Natural killer cell treated with Interleukin-12 subunit alpha and Interleukin-12 subunit beta and Interleukin-15 and Interleukin-18, amount 100 ng/mL, for 72 hours (primary cell): ENCODE data around the gene BRPF1. TPM values are rescaled to one million over a fixed set of nuclear protein-coding genes. Genes with fewer than 3 reads are reported as not detected.

Experiments
- ATAC-seq, 2 donors: fragments of 150-1000 bp; cut with Tn5 transposase in 1 of 2; sonication (Bioruptor Pico), chemical (Tn5 transposase) in 1 of 2; 2 replicates each; pipeline ENCODE4 v1.10.0; 2021
- DNase-seq: peaks from one replicate; pipeline ENCODE4 v3.0.0; 2022; ENCODE audit warnings: low spot score
- H3K27ac Mint-ChIP-seq, 2 donors: 1 replicate in 1 of 2; 2 replicates in 1 of 2; pipeline ENCODE4 v1.8.0; 2022; ENCODE audit warnings: mixed read lengths in 2 of 2, mild to moderate bottlenecking in 1 of 2, moderate library complexity in 1 of 2
- H3K27me3 Mint-ChIP-seq, 2 donors: 1 replicate in 1 of 2; 2 replicates in 1 of 2; pipeline ENCODE4 v1.8.0; 2022; ENCODE audit warnings: mixed read lengths in 2 of 2
- H3K36me3 Mint-ChIP-seq: one replicate; pipeline ENCODE4 v1.8.0; 2022; ENCODE audit warnings: mixed read lengths
- H3K4me1 Mint-ChIP-seq, 2 donors: 1 replicate in 1 of 2; 2 replicates in 1 of 2; pipeline ENCODE4 v1.8.0; 2022; ENCODE audit warnings: low read depth in 2 of 2, mixed read lengths in 2 of 2, mild to moderate bottlenecking in 1 of 2
- H3K4me3 Mint-ChIP-seq: one replicate; pipeline ENCODE4 v1.8.0; 2022; ENCODE audit warnings: mixed read lengths
- H3K9me3 Mint-ChIP-seq: 2 replicates; pipeline ENCODE4 v1.8.0; 2022; ENCODE audit warnings: mixed read lengths
- total RNA-seq, 2 donors: library from RNA; stranded (reverse); gene quantifications; one replicate each; pipeline ENCODE4 v1.2.3, GENCODE V29; 2022

The BRPF1 gene
- total RNA-seq, 2 donors from 2014 or later: 51.9 to 62.3 TPM

DNA sequence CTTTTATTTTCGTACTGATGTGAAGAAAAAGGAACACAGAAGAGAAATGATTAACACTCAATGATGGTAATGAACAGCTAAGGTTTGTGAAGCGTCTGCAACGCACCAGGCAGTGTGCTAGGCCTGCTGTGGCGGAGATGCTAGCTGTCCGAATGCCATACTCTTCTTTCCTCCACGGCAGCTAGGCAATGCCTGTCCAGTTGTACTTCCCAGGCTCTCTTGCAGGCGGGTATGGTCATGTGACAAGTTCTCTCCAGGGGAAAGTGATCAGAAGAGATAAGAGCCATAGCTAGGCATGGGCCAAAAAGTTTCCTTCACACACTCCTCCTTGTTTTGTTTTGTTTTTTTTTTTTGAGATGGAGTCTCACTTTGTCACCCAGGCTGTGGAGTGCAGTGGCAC, 54.1 kb downstream of the BRPF1 start:
- no peaks in the 10 kb centered on the region for H3K9me3 Mint-ChIP-seq

DNA sequence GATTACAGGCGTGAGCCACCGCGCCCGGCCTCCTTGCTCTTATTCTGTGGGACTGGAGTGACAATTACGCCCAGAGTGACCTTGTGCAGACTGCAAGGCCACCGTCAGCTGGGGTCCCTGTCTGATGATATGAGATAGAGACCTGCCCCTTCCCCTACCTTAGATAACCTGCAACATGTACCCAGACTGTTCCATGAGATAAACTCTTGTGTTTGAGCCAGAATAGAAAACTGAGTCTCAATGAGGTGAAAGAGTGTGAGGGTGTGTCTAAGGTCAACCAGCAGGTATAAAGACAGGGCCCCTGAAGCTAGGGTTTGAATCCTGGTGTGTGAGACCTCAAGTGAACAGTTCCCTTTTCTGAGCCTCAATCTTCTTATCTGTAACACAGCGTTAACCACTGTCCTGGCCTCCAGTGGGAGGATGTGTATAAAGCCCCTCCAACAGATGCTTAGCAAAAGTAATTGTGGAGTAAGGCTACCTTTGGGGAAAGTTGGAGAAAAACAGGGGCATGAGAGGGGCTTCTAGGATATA, 54.7 kb downstream of the BRPF1 start:
- peaks cover 36 to 43% of the 10 kb centered on the region in 2 donors for H3K4me1 Mint-ChIP-seq
- no peak overlapping the region for H3K27ac Mint-ChIP-seq
- peaks cover 37% of the 10 kb centered on the region for H3K36me3 Mint-ChIP-seq
- DNase-seq (no peak), ATAC-seq (no peak)
- H3K27me3 Mint-ChIP-seq: no peaks in the 10 kb centered on the region
- no peaks in the 10 kb centered on the region for H3K9me3 Mint-ChIP-seq
- no peak overlapping the region for H3K4me3 Mint-ChIP-seq

More for the DNA sequence above, 54.1 kb downstream of the BRPF1 start:
- DNase-seq: no peak
- H3K4me3 Mint-ChIP-seq: no peak overlapping the region
- no peak overlapping the region for H3K27ac Mint-ChIP-seq
- no peaks in the 10 kb centered on the region for H3K27me3 Mint-ChIP-seq
- peaks cover 36 to 44% of the 10 kb centered on the region in 2 donors for H3K4me1 Mint-ChIP-seq
- H3K36me3 Mint-ChIP-seq: peaks cover 37% of the 10 kb centered on the region
- ATAC-seq: no peak

DNA sequence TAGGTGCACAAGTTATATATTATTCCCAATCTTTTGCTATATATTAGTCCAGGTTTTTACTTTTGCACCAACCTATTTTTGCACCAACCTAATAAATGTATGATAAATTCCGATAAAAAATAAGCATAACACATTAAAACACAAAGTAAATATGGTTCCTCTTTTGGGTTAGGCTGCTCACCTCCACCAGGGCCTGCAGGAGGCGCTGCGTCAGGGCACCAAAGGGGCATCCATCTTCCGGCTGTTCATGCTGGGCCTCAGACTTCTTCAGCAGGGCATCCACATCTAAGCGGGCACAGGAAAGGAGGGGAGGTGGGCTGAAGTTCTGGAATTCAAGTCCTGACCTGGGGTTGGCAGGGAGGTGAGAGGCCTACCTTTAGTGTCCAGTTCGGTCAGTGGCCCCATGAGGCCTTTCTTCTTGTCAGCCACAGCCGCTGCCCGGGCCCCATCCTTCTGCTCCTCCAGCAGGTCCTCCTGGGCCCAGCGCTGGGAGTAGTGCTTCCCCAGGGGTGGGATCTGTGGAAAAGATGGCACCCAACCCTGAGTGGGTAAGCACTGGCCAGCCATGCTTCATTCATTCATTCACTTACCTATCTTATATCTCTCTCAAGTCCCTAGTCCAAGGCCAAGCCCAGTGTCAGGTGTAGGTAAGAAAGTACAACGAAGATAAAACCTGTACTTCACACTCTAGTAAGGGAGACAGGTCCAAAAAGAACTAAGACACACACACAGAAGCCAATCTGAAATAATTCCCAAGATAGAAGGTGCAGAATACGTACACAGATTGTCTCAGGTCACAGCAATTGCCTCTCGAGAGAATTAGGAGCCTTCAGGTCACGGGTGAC, 55.5 kb downstream of the BRPF1 start:
- Mint-ChIP-seq H3K36me3 (peaks cover 36% of the 10 kb centered on the region), H3K27me3 (no peaks in the 10 kb centered on the region), H3K4me3 (no peak overlapping the region), H3K4me1 (peaks cover 37 to 46% of the 10 kb centered on the region in 2 donors), H3K27ac (peak overlapping the region; percentile 9 to 21), H3K9me3 (no peaks in the 10 kb centered on the region)
- DNase-seq (no peak), ATAC-seq (no peak)

DNA sequence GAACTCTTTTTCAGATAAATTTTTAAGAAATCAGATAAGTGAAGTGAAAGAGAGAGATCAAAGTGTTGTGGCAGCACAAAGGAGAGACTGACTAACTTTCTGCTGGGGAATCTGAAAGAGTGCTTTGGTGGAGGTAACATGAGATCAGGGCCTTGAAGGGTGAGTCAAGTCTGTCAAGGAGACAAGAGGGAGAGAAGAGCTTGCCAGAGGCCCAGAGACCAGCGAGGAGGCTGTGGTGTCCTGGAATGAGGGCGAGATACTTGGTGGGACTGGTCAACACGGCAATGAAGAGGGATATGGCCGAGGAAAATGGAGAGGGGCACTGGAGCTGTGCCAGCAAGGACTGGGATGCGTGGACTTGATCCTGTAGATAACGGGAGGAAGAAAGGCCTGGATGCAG, 56.2 kb downstream of the BRPF1 start:
- Mint-ChIP-seq H3K9me3 (no peaks in the 10 kb centered on the region), H3K4me3 (no peak overlapping the region), H3K36me3 (peaks cover 29% of the 10 kb centered on the region), H3K27me3 (no peaks in the 10 kb centered on the region), H3K27ac (peak overlapping the region; percentile 9 to 21), H3K4me1 (peaks cover 31 to 40% of the 10 kb centered on the region in 2 donors)
- ATAC-seq (no peak), DNase-seq (no peak)

DNA sequence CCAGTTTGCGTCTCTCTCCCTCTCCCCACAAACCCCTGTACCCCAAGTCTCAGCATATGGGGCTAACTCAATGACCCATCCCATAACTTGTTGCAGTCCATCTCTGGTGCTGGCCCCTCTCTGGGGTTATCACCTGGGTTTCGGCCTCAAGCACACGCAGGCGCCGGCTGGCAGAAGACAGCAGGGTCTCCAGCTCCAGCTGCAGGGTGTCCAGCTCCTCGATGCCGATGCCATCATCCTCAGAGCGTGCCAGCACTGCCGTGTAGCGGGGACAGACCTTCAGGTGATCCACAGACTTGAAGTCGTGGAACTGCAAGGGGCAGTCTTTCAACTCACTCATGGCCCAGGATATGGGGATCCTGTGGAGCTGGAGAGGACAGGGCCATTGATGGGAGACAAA, 59.6 kb downstream of the BRPF1 start:
- DNase-seq (no peak), ATAC-seq (no peak)
- Mint-ChIP-seq H3K4me3 (peak overlapping the region; percentile 99), H3K4me1 (peaks cover 49 to 51% of the 10 kb centered on the region in 2 donors), H3K9me3 (no peaks in the 10 kb centered on the region), H3K27ac (peak overlapping the region; percentile 99), H3K27me3 (no peaks in the 10 kb centered on the region), H3K36me3 (peaks cover 37% of the 10 kb centered on the region)

DNA sequence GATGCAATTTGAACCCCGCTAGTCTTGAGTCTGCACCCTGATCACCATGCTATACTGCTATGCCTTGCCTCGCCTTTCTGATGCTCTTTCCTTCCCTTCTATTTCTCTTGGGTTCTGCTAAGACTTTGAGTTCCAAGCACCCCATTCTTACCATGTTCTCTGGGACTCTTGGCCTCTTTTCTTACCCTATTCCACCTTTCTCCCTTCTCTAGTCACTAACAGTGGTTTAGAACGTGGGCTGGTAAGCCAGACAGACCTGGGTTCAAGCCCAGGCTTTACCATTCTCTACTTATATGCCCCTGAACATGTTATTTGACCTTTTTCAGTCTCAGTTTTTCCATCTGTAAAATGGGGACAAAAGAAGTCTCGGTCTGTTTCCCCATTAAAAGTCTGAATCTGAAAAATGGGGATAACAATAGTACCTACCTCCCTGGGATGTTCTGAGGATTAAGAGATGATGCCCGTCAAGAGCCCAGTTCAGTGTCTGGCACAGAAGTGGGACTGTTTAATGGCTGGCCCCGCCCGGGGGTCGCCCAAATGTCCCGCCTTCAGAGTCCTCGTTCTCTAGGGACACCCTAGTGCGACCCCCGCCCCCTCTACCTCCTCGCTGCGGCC, 60.4 kb downstream of the BRPF1 start:
- DNase-seq: peak; percentile 26
- ATAC-seq: no peak
- Mint-ChIP-seq H3K27ac (peak overlapping the region; percentile 99), H3K4me3 (peak overlapping the region; percentile 99), H3K4me1 (peaks cover 51% of the 10 kb centered on the region in 2 donors), H3K9me3 (no peaks in the 10 kb centered on the region), H3K36me3 (peaks cover 37% of the 10 kb centered on the region), H3K27me3 (no peaks in the 10 kb centered on the region)

DNA sequence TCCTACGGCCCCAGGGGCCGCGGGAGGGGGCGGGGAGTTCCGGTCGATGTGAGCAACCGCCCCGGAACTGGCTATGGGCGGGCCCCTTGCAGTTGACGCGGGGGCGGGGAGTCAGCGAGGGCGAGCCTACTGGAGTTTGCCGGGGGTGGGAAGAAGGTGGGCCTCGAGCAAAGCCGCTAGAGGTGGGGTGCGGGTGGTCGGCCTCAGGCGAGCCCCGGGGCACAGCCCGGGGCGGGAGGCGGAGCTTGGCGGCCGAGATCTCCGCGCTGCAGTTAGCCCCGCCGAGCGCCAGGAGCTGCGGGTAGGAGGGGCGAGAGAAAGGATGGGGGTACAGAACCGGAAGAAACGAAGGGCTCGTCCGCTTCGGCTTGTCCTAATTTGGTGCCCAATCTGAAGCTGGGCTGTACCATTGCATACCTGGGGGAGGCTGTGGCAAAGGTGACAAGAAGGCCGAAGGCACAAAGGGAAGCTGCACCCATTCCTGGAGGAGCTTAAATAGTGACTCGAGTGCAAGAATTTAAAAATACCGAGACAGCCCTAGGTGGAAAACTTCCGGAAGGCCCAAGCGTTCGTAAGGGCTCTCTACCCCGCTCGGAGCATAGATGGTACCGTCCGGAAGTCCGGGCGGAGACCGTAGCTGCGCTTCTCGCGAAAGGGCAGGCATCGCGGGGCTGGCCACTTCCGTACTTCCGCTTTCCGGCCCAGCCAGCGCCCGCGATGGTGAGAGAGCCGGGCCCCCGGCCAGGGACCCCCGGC, 61.0 kb downstream of the BRPF1 start, which contains the start of the genes ARPC4 and TADA3:
Gene ARPC4 (plus strand): TSS at position 678 of the 756 bp plus-strand sequence. CDS start 40 bp downstream, at position 718.
Gene TADA3 (minus strand): TSS at position 69 of the 756 bp plus-strand sequence. CDS start 1,007 bp downstream, outside the sequence.
- Mint-ChIP-seq H3K9me3 (no peaks in the 10 kb centered on the region), H3K27ac (peak within 1 kb of the TSS; percentile 99), H3K4me3 (peak within 1 kb of the TSS; percentile 99), H3K36me3 (peaks cover 34% of the 10 kb centered on the region), H3K27me3 (no peaks in the 10 kb centered on the region), H3K4me1 (peaks cover 55 to 56% of the 10 kb centered on the region in 2 donors)
- ATAC-seq: peak; percentile 91 to 94
- peak; percentile 97 for DNase-seq

DNA sequence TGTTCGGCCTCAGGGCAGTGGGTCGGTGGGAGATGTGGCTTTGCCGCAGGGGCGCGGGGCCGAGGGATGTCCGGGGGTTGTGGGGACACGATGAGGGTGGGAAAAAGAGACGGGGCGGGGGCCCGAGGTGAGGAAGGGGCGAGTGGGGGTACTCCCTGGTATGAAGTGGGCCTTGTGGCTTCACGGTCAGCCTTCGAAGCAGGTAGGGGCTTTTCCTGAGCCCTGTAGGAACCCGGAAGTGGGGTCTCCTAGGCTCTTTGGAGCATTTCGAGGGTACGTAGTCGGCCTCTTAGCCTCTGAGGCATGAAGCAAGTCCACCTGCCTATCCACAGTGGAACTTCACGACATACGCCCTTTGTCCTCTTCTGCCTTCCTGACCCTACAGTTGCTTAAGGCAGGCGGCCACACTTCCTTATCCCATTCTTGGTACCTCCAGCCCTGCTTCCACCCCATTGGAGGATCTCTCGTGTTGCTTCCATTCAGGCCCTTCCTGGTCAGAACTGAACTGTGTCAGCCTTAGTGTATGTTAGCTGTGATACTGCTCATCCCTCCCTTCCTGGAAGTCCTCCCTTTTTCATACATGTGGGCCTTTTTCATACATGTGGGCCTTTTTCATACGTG, 61.7 kb downstream of the BRPF1 start:
- peak overlapping the region; percentile 99 for H3K27ac Mint-ChIP-seq
- H3K9me3 Mint-ChIP-seq: no peaks in the 10 kb centered on the region
- peak in 1 of 2 donors; percentile 36 for ATAC-seq
- peaks cover 55 to 57% of the 10 kb centered on the region in 2 donors for H3K4me1 Mint-ChIP-seq
- H3K36me3 Mint-ChIP-seq: peaks cover 33% of the 10 kb centered on the region
- H3K27me3 Mint-ChIP-seq: no peaks in the 10 kb centered on the region
- DNase-seq: no peak
- peak overlapping the region; percentile 99 for H3K4me3 Mint-ChIP-seq

DNA sequence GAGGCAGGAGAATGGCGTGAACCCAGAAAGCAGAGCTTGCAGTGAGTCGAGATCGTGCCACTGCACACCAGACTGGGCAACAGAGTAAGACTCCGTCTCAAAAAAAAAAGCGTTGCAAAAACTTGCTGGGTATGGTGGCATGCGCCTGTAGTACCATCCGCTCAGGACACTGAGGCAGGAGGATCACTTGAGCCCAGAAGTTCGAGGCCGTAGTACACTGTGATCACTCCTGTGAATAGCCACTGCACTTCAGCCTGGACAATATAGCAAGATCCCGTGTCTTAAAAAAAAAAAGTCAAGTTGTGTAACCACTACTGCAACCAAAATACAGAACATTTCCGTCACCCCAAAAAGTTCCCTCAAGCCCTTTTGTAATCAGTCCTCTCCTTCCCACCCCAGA, 62.9 kb downstream of the BRPF1 start:
- Mint-ChIP-seq H3K4me3 (peak overlapping the region; percentile 99), H3K27ac (peak overlapping the region; percentile 99), H3K27me3 (no peaks in the 10 kb centered on the region), H3K4me1 (peaks cover 51 to 58% of the 10 kb centered on the region in 2 donors), H3K36me3 (peaks cover 34% of the 10 kb centered on the region), H3K9me3 (no peaks in the 10 kb centered on the region)
- ATAC-seq (no peak), DNase-seq (peak; percentile 26)

DNA sequence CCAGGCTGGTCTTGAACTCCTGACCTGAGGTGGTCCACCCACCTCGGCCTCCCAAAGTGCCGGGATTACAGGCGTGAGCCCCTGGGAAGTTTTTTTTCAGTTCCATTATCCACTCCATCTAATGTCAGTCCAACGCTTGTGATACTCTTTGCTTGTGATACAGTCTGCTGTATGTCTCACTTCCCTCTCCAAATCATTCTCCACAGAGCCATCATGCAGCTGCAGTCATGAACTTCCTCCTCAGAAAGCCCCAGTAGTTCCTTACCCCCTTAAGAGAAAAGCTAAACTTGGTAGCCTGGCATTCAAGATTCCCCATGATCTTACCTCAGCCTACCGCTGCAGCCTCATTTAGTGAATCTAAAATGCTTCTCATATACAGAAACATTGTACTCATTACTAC, 63.7 kb downstream of the BRPF1 start:
- DNase-seq (peak; percentile 31), ATAC-seq (no peak)
- H3K27ac Mint-ChIP-seq: peak overlapping the region; percentile 99
- no peaks in the 10 kb centered on the region for H3K27me3 Mint-ChIP-seq
- peaks cover 30% of the 10 kb centered on the region for H3K36me3 Mint-ChIP-seq
- peak overlapping the region; percentile 87 for H3K4me3 Mint-ChIP-seq
- no peaks in the 10 kb centered on the region for H3K9me3 Mint-ChIP-seq
- H3K4me1 Mint-ChIP-seq: peaks cover 47 to 54% of the 10 kb centered on the region in 2 donors

DNA sequence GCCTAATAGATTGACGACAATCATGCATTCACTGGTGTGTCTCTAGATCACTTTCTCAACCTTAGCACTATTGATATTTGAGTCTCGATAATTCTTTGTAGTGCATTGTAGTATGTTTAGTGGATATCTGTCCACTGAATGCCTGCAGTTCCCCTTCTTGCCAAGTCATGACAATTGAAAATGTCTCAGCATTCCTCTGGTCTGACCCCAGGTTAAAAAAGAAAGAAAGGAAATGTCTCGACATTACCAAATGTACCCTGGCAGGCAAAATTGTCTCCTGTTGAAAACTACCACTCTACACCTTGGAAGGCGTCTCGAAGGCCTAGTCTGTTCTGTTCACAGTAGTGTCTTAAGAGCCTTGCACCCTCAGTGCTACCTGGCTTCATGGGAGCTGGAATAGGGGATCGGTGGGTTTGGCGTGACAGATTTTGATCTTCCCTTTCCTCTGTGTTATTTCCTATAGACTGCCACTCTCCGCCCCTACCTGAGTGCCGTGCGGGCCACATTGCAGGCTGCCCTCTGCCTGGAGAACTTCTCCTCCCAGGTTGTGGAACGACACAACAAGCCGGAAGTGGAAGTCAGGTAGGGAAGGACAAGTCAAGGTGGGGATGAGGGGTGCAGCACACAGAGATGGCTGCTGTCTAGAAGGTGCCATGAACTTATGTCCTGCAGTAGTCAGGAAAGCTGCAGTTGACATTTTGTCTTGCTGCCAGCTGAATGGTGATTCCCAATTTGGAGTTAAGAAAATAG, 65.8 kb downstream of the BRPF1 start:
- H3K27me3 Mint-ChIP-seq: no peaks in the 10 kb centered on the region
- no peak for ATAC-seq
- H3K36me3 Mint-ChIP-seq: peaks cover 26% of the 10 kb centered on the region
- H3K4me1 Mint-ChIP-seq: peaks cover 31 to 36% of the 10 kb centered on the region in 2 donors
- DNase-seq: no peak
- no peaks in the 10 kb centered on the region for H3K9me3 Mint-ChIP-seq
- H3K27ac Mint-ChIP-seq: peak overlapping the region in 1 of 2 donors; percentile 99
- H3K4me3 Mint-ChIP-seq: no peak overlapping the region
